HCT116 (cell line): ENCODE measurements around the gene TMEM239. TPM values are rescaled to one million over a fixed set of nuclear protein-coding genes. Genes with fewer than 3 reads are reported as not detected.

Experiments used
- ATAC-seq: fragments of 200-7000 bp; cut with Tn5 transposase; 2 replicates; pipeline ENCODE4 v1.9.1; 2020; ENCODE audit warnings: mild to moderate bottlenecking, moderate library complexity
- BruUV-seq: library from RNA; stranded (reverse); fragments of 400-500 nt; replicated peaks from 2 replicates; lab custom pipeline; 2021; lab: Mats Ljungman, UMichigan
- CTCF ChIA-PET: fragments of 300-600 bp; sonication (Branson Sonifier 250); formaldehyde crosslinking; loops from one replicate; lab custom pipeline; 2021; ENCODE audit warnings: antibody characterized with exemption; lab: Charles Lee
- POLR2A ChIA-PET: fragments of 300-600, 350-600 bp; sonication (Branson Sonifier 250); formaldehyde crosslinking; loops from one replicate; lab custom pipeline; 2021; ENCODE audit warnings: antibody characterized with exemption; lab: Charles Lee
- RAD21 ChIA-PET, 2 experiments: fragments of 300-600 bp; sonication (Branson Sonifier 250); formaldehyde crosslinking; loops; one replicate each; lab custom pipeline; 2023; ENCODE audit warnings: low total read pairs in 2 of 2; ENCODE audit not compliant: uncharacterized antibody in 2 of 2, unreplicated experiment in 2 of 2, low non-redundant PET in 1 of 2; lab: Charles Lee
- DNase-seq: peaks from one replicate; pipeline ENCODE4 v3.0.0-alpha.2; 2010; ENCODE audit warnings: low read depth, low spot score
- H2AFZ ChIP-seq: fragments of 200-600 bp; shearing (Covaris generic), sonication (generic); 2 replicates; pipeline ENCODE4 v1.6.1; 2017; ENCODE audit warnings: low read depth, mixed run types, mixed read lengths, antibody characterized with exemption, low read length; ENCODE audit not compliant: poor library complexity, severe bottlenecking
- H3K27ac ChIP-seq: 2 replicates; pipeline ENCODE4 v1.5.1; 2012; ENCODE audit warnings: low read depth, low read length
- H3K27me3 ChIP-seq: fragments of 200-600 bp; sonication (generic); 2 replicates; pipeline ENCODE4 v1.6.1; 2016; ENCODE audit warnings: mixed run types, low read length, mixed read lengths; ENCODE audit not compliant: insufficient read depth
- H3K36me3 ChIP-seq, 2 experiments: fragments of 200-500 bp in 1 of 2; fragments of 200-600 bp in 1 of 2; sonication (Bioruptor generic) in 1 of 2; sonication (generic) in 1 of 2; 2 replicates each; pipeline versions ENCODE4 v1.5.1 to v1.6.1; 2014 to 2016; ENCODE audit warnings: low read length in 2 of 2, inconsistent platforms in 1 of 2, mixed read lengths in 1 of 2, mixed run types in 1 of 2; ENCODE audit not compliant: insufficient read depth in 2 of 2, control insufficient read depth in 1 of 2
- H3K4me1 ChIP-seq, 2 experiments: fragments of 200-600 bp in 1 of 2; sonication (generic) in 1 of 2; 2 replicates each; pipeline versions ENCODE4 v1.5.1 to v1.6.1; 2012 to 2017; ENCODE audit warnings: low read length in 2 of 2, inconsistent platforms in 1 of 2, mild to moderate bottlenecking in 1 of 2, mixed read lengths in 1 of 2, mixed run types in 1 of 2, moderate library complexity in 1 of 2; ENCODE audit not compliant: insufficient read depth in 2 of 2, control insufficient read depth in 1 of 2
- H3K4me2 ChIP-seq: fragments of 200-600 bp; sonication (generic); 2 replicates; pipeline ENCODE4 v1.6.1; 2017; ENCODE audit warnings: mixed run types, low read length, mixed read lengths
- H3K4me3 ChIP-seq, 2 experiments: fragments of 200-600 bp in 1 of 2; sonication (generic) in 1 of 2; replicated peaks in 1 of 2; 2 replicates each; pipeline ENCODE4 v1.5.1; 2011 to 2016; ENCODE audit warnings: low read length in 2 of 2, control low read depth in 1 of 2, low read depth in 1 of 2, mild to moderate bottlenecking in 1 of 2, mixed read lengths in 1 of 2, mixed run types in 1 of 2
- H3K79me2 ChIP-seq: fragments of 200-600 bp; sonication (generic); 2 replicates; pipeline ENCODE4 v1.6.1; 2017; ENCODE audit warnings: mild to moderate bottlenecking, mixed run types, low read length, moderate library complexity, mixed read lengths; ENCODE audit not compliant: insufficient read depth
- H3K9ac ChIP-seq: fragments of 200-600 bp; sonication (generic); 2 replicates; pipeline ENCODE4 v1.6.1; 2016; ENCODE audit warnings: low read length, mixed read lengths
- H3K9me2 ChIP-seq: fragments of 200-600 bp; sonication (generic), shearing (Covaris generic); 2 replicates; pipeline ENCODE4 v1.6.1; 2017; ENCODE audit warnings: mixed run types, mild to moderate bottlenecking, moderate library complexity; ENCODE audit not compliant: insufficient read depth
- H3K9me3 ChIP-seq, 2 experiments: fragments of 200-500 bp in 1 of 2; fragments of 200-600 bp in 1 of 2; sonication (Bioruptor generic) in 1 of 2; sonication (generic) in 1 of 2; 2 replicates each; pipeline ENCODE4 v1.6.1; 2014 to 2017; ENCODE audit warnings: low read length in 2 of 2, mixed read lengths in 2 of 2, inconsistent platforms in 1 of 2, low read depth in 1 of 2, mild to moderate bottlenecking in 1 of 2, mixed run types in 1 of 2, moderate library complexity in 1 of 2; ENCODE audit not compliant: control insufficient read depth in 1 of 2, insufficient read depth in 1 of 2
- H4K20me1 ChIP-seq: fragments of 200-600 bp; sonication (generic), shearing (Covaris generic); 2 replicates; pipeline ENCODE4 v1.6.1; 2017; ENCODE audit warnings: mixed run types, mild to moderate bottlenecking, moderate library complexity; ENCODE audit not compliant: insufficient read depth
- CEBPB ChIP-seq: IDR thresholded peaks from 2 replicates; pipeline ENCODE4 v1.6.1; 2012; ENCODE audit warnings: low read depth
- EZH2 ChIP-seq: fragments of 200-600 bp; sonication (generic); IDR thresholded peaks from 2 replicates; pipeline ENCODE4 v1.6.1; 2017; ENCODE audit warnings: antibody characterized with exemption, mixed run types
- RAD21 ChIP-seq: IDR thresholded peaks from 2 replicates; pipeline ENCODE4 v1.6.1; 2012; ENCODE audit warnings: low read depth, mild to moderate bottlenecking
- SRF ChIP-seq: IDR thresholded peaks from 2 replicates; pipeline ENCODE4 v1.6.1; 2012; ENCODE audit warnings: low read depth
- YY1 ChIP-seq: IDR thresholded peaks from 2 replicates; pipeline ENCODE4 v1.6.1; 2011; ENCODE audit warnings: low read length, low read depth, moderate library complexity, mild to moderate bottlenecking; ENCODE audit not compliant: insufficient replicate concordance; ENCODE audit errors: extremely low read depth
- intact Hi-C: fragments of 100-400 bp; cut with micrococcal nuclease; formaldehyde crosslinking; loops from 2 replicates; pipeline ENCODE4 v1.10.0; 2022
- total RNA-seq: library from RNA; stranded (reverse); gene quantifications from one replicate; pipeline ENCODE4 v1.2.1, GENCODE V29; 2021; ENCODE audit not compliant: unreplicated experiment
- TF ChIP-seq, protein P1 (sequence below): IDR thresholded peaks from 2 replicates; pipeline ENCODE4 v1.6.1; 2012
- TF ChIP-seq, protein P2 (sequence below), 3 experiments: fragments of 200-600 bp in 1 of 3; sonication (generic) in 1 of 3; IDR thresholded peaks in 2 of 3; conservative IDR thresholded peaks in 1 of 3; 2 replicates each; pipeline ENCODE4 v1.5.1; 2012 to 2017; ENCODE audit warnings: low read depth in 2 of 3, low read length in 2 of 3, antibody characterized with exemption in 1 of 3, borderline replicate concordance in 1 of 3, control low read depth in 1 of 3, mild to moderate bottlenecking in 1 of 3, mixed read lengths in 1 of 3, mixed run types in 1 of 3, moderate library complexity in 1 of 3; ENCODE audit not compliant: insufficient read depth in 1 of 3

TMEM239 gene
- total RNA-seq, 1 experiment from 2014 or later: not detected

DNA sequence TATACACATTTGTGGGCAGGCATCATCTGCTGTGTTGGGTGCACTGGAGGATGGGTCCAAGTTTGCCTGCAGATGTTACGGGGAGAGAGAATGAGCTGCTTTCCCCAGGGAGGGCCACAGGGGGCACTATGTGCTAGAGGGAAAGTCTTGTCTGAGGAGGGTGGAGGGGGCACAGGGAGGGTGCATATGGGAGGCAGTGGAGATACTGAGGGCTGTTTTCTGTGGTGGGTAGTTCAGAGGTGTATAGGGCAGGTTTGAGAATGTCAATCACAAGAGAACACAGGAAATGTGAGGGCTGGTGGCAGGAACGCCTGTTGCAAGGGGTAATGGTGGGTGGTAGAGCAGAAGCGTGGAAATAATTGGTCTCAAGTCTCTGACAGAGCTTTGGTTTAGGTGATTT is 49.5 kb downstream of the TMEM239 start:
- intact Hi-C loops: no loop called here
- Histone ChIP-seq H3K27ac (no peak overlapping the region), H3K9me2 (no peaks in the 10 kb centered on the region), H3K79me2 (no peaks in the 10 kb centered on the region), H4K20me1 (no peaks in the 10 kb centered on the region), H3K9ac (no peak overlapping the region), H3K4me2 (no peak overlapping the region), H3K4me3 (no peak overlapping the region), H2AFZ (no peak overlapping the region), H3K9me3 (no peaks in the 10 kb centered on the region)
- ChIA-PET POLR2A (no interaction called here), CTCF (interaction anchor here (0.6 to 1.0 kb wide), 2 partner anchors 29 to 135 kb away, joined by 3 to 4 read pairs; no protein-coding TSS in a partner anchor)
- ATAC-seq (peak; percentile 43; the same call in 1 of the 2 replicates), DNase-seq (no peak)
- TF ChIP-seq CEBPB: no peak
- no peak for TF ChIP-seq YY1
- peak; percentile 40; the same call in 1 of the 2 replicates for TF ChIP-seq RAD21
- TF ChIP-seq, protein P1, sequence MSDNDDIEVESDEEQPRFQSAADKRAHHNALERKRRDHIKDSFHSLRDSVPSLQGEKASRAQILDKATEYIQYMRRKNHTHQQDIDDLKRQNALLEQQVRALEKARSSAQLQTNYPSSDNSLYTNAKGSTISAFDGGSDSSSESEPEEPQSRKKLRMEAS: no peak
- no peak for TF ChIP-seq EZH2
- TF ChIP-seq, protein P2, sequence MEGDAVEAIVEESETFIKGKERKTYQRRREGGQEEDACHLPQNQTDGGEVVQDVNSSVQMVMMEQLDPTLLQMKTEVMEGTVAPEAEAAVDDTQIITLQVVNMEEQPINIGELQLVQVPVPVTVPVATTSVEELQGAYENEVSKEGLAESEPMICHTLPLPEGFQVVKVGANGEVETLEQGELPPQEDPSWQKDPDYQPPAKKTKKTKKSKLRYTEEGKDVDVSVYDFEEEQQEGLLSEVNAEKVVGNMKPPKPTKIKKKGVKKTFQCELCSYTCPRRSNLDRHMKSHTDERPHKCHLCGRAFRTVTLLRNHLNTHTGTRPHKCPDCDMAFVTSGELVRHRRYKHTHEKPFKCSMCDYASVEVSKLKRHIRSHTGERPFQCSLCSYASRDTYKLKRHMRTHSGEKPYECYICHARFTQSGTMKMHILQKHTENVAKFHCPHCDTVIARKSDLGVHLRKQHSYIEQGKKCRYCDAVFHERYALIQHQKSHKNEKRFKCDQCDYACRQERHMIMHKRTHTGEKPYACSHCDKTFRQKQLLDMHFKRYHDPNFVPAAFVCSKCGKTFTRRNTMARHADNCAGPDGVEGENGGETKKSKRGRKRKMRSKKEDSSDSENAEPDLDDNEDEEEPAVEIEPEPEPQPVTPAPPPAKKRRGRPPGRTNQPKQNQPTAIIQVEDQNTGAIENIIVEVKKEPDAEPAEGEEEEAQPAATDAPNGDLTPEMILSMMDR (IDR thresholded peaks at IDR 0.05 in 2 of 3, conservative IDR thresholded peaks at IDR 0.05 in 1 of 3; ENCODE audit: borderline replicate concordance in 1 of 3, insufficient read depth in 1 of 3, low read depth in 2 of 3, low read length in 2 of 3): peak; percentile 17 to 45 (median 32); a peak in 5 of 6 replicates
- no peak for TF ChIP-seq SRF
- TF ChIP-seq, all 23 proteins: peak for 2
- BruUV-seq: no TSS peak
- no peaks in the 10 kb centered on the region for H3K27me3 ChIP-seq
- peaks cover 0 to 2% of the 10 kb centered on the region in 2 experiments; a peak in 2 of 4 replicates for H3K36me3 ChIP-seq
- peaks cover 5 to 15% of the 10 kb centered on the region in 2 experiments for H3K4me1 ChIP-seq
- RAD21 ChIA-PET: interaction anchor here in 1 of 2 experiments (0.6 kb wide), 1 partner anchor 135 kb away, joined by 3 read pairs; no protein-coding TSS in a partner anchor
